NOMO-1 treated with DMSO at 0.1 percent for 48 hours (cell line): Measurements from ENCODE around the gene DYNC1LI1.
A peak's percentile ranks its signal among the peaks of the same experiment; 100 is the strongest.
"Not testable (repeated sequence)": the region's sequence is repeated elsewhere in the genome, so short reads cannot be mapped to it uniquely, and the experiment has no call there.

Source experiments
- DNase-seq: peaks from one replicate; lab custom pipeline; 2025; ENCODE audit not compliant: unreplicated experiment; lab: John Stamatoyannopoulos, UW

DYNC1LI1 gene

GRCh38 chr3:32584660-32585059 lies 14.0 kb upstream of the DYNC1LI1 start:
- no peak for DNase-seq

DNA sequence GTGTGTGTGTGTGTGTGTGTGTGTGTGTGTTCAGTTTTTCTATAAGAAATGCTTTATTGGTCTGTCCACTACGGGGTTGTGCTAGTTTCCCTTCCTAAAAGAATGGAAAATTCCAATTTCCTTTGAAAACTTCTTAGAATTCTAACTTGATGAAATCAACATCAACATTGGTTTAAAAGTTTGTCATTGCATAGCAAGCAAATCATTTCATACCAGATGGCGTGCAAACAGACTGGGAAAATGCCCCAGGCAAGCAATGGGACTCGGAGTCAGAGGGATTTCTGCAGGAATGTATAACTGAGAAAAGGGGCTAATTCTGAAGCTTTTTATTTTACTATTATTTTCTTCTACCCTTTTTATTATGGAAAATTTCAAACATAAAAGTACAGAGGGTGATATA lies 13.1 kb upstream of the DYNC1LI1 start:
- no peak for DNase-seq

DNA sequence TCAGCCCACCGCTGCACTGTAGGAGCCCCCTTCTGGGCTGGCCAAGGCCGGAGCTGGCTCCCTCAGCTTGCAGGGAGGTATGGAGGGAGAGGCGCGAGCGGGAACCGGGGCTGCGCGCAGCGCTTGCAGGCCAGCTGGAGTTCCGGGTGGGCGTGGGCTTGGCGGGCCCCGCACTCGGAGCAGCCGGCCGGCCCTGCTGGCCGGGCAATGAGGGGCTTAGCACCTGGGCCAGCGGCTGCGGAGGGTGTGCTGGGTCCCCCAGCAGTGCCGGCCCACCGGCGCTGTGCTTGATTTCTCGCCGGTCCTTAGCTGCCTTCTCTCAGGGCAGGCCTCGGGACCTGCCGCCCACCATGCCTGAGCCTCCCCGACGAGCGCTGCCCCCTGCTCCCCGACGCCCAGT lies 8.0 kb upstream of the DYNC1LI1 start:
- DNase-seq, result not testable (repeated sequence)

GRCh38 chr3:32577581-32578556 lies 7.2 kb upstream of the DYNC1LI1 start:
- DNase-seq, result peak; percentile 88

DNA sequence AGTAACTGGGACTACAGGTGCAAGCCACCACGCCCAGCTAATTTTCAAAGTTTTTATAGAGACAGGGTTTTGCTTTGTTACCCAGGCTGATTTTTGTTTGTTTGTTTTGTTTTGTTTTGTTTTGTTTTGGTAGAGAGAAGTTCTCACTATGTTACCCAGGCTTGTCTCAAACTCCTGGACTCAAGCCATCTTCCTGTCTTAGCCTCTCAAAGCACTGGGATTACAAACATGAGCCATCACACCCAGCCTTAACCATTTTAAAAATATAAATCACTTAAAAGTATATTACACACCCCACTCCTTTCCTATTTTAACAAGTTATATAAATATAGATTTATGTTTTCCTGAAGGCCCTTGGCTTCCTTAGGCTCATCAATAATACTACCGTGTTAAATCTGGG lies 6.5 kb upstream of the DYNC1LI1 start:
- DNase-seq, result no peak

- peak; percentile 87 for DNase-seq
Measured at GRCh38 chr3:32575451-32576113, 4.9 kb upstream of the DYNC1LI1 start.

DNA sequence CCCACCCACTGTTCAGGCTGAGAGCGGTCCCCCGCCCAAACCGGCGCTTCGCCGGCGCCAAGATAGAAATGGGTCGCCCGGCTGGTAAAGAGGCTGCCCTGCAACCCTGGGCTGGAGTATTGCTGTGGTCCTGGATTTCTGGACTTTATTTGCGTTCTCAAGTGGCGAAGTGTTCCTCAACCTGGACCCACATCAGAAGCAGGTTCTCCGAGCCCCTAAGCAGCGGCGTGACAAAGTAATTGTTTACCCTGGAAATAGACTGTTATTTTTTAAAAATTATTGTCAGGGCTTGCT lies 481 bp upstream of the DYNC1LI1 start:
- no peak for DNase-seq

GRCh38 chr3:32569540-32570420 lies 878 bp downstream of the DYNC1LI1 start:
- peak; percentile 24 for DNase-seq

DNA sequence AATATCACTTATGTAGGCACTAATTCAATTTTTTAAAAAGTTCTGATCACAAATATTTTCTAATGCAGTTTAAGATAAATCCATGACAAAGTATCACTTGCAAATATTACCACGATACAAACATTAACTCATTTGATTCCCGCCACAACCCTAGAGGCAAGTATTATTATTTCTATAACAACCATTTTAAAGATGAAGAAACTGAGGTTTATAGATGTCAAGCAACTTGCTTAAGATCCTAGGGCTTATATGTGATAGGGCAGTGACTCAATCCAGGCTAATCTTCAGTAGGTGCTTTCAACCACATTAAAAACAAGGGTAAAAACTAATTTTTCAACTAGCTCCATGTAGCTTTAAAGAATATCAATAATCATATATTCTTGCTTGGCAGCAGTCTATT lies 1.7 kb downstream of the DYNC1LI1 start:
- no peak for DNase-seq

- DNase-seq, result no peak
Measured at GRCh38 chr3:32564195-32564594, 6.5 kb downstream of the DYNC1LI1 start.

DNA sequence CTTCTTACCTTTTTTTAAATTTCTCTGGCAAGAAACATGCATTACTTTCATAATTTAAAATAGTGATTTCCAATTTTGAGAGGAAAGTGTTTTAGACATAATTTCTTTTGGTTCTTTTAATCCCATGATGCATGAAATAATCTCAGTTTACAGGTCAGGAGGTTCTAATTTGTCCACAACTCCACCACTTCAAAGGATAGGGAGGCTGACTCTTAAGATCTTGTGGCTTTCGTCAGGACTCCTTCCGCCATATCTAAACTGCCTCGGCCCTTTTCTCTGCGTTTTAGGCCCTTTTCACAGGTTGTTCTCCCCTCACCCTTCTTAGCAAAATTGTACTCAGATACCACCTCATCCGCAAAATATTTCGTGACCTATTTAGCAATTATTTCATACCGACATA lies 8.0 kb downstream of the DYNC1LI1 start:
- no peak for DNase-seq

DNA sequence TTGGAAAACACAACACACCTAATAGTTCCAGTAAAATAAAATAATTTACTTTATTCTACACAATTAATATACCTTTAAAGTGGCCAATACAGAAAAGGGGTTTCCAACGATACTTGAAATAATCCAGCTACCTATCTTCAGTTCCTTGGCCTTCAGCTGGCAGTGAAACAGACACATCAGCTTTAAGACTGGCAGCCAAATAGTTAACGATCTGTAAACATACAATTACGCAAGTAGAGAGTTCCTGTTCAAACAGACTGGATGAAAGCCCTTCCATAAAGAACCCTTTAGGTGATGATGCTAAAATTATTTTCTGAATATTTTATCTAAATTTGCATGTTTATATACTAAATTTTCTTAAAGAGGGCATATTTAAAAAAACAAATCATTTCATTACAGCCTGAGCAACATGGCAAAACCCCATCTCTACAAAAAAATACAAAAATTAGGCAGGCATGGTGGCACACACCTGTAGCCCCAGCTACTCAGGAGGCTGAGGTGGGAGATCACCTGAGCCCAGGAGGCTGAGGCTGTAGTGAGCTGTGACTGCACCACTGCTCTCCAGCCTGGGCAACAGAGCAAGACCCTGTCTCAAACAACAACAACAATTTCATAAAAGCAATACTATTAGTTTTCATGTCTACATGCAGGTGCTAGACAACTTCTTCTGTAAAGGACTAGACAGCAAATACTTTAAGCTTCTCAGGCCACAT lies 12.9 kb downstream of the DYNC1LI1 start:
- peak; percentile 32 for DNase-seq

- no peak for DNase-seq
Measured at GRCh38 chr3:32556332-32556731, 14.3 kb downstream of the DYNC1LI1 start.

- DNase-seq, result no peak
Measured at GRCh38 chr3:32553973-32554372, 16.7 kb downstream of the DYNC1LI1 start.

DNA sequence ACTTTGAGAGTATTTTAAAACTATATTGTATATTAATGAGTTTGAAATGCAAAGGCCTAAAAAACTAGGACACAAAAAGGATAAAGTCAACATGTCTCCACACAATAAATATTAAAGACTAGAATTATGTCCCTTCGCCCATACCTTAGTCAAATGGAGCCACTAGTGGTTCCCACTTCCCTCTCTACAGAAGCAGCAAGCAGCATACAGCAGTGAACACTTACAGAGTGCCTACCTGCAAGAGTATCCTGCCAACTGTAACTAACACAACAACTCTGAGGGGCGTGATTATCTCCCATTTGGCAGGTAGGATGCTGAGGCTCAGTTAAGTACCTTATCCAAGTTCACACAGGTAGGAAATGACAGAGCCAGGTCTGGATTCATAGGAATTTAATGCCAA lies 17.2 kb downstream of the DYNC1LI1 start:
- no peak for DNase-seq

- DNase-seq, result no peak
Measured at GRCh38 chr3:32552013-32552412, 18.6 kb downstream of the DYNC1LI1 start.

GRCh38 chr3:32551496-32551895 lies 19.2 kb downstream of the DYNC1LI1 start:
- no peak for DNase-seq

GRCh38 chr3:32551087-32551486 lies 19.6 kb downstream of the DYNC1LI1 start:
- DNase-seq, result no peak

- DNase-seq, result no peak
Measured at GRCh38 chr3:32545305-32545704, 25.4 kb downstream of the DYNC1LI1 start.

- no peak for DNase-seq
Measured at GRCh38 chr3:32544894-32545293, 25.8 kb downstream of the DYNC1LI1 start.

DNA sequence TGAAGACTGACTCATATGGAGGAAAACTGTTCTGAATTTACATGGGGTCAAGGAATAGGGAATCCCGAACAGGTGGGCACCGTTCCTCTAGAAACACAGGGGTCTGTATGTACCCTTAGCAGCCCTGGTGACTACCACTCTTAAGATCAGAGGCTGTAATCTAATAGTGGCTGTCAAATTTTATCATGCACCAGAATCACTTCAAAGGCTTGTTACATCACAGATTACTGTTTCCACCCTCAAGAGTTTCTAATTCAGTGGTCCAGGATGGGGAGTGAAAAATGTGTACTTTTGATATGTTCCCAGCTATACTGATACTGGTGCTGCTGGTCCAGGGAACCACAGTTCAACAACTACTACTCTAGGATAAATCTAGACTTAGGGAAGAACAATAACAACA lies 27.9 kb downstream of the DYNC1LI1 start:
- no peak for DNase-seq
